Natural killer cell (primary cell): ENCODE results near the gene MPC2. TPM values are rescaled to one million over a fixed set of nuclear protein-coding genes. Genes with fewer than 3 reads are reported as not detected.

ENCODE experiments used
- ATAC-seq, 3 donors: fragments of 150-1000 bp in 2 of 3; fragments of 200-7000 bp in 1 of 3; cut with Tn5 transposase; 1 replicate in 1 of 3; 2 replicates in 2 of 3; pipeline ENCODE4 v1.10.0; 2021; ENCODE audit warnings: mild to moderate bottlenecking in 2 of 3, moderate library complexity in 2 of 3
- DNase-seq, 2 donors: peaks; one replicate each; pipeline versions ENCODE4 v3.0.0 to v3.0.0-alpha.2; 2013 to 2021; ENCODE audit warnings: mixed read lengths in 1 of 2
- H3K27ac ChIP-seq: one replicate; pipeline ENCODE4 v1.5.1; 2013; ENCODE audit warnings: mild to moderate bottlenecking, low read length
- H3K27me3 ChIP-seq: one replicate; pipeline ENCODE4 v1.6.1; 2013; ENCODE audit warnings: low read length; ENCODE audit not compliant: control insufficient read depth, insufficient read depth
- H3K36me3 ChIP-seq: one replicate; pipeline ENCODE4 v1.6.1; 2013; ENCODE audit warnings: low read length; ENCODE audit not compliant: control insufficient read depth, insufficient read depth
- H3K4me1 ChIP-seq: one replicate; pipeline ENCODE4 v1.6.1; 2013; ENCODE audit warnings: low read length; ENCODE audit not compliant: control insufficient read depth, insufficient read depth
- H3K4me3 ChIP-seq: one replicate; pipeline ENCODE4 v1.5.1; 2013; ENCODE audit warnings: low read length
- H3K9me3 ChIP-seq: one replicate; pipeline ENCODE4 v1.6.1; 2013; ENCODE audit warnings: low read length; ENCODE audit not compliant: control insufficient read depth, insufficient read depth
- H3K27ac Mint-ChIP-seq, 2 donors: one replicate each; pipeline ENCODE4 v1.8.0; 2022; ENCODE audit warnings: mild to moderate bottlenecking in 2 of 2, mixed read lengths in 2 of 2, moderate library complexity in 1 of 2
- H3K27me3 Mint-ChIP-seq, 2 donors: one replicate each; pipeline ENCODE4 v1.8.0; 2022; ENCODE audit warnings: low read depth in 2 of 2, mixed read lengths in 2 of 2
- H3K36me3 Mint-ChIP-seq: one replicate; pipeline ENCODE4 v1.8.0; 2022; ENCODE audit warnings: mixed read lengths
- H3K4me1 Mint-ChIP-seq, 2 donors: one replicate each; pipeline ENCODE4 v1.8.0; 2022; ENCODE audit warnings: mixed read lengths in 2 of 2
- H3K4me3 Mint-ChIP-seq: one replicate; pipeline ENCODE4 v1.8.0; 2022; ENCODE audit warnings: mild to moderate bottlenecking, moderate library complexity, mixed read lengths
- H3K9me3 Mint-ChIP-seq, 2 donors: one replicate each; pipeline ENCODE4 v1.8.0; 2022; ENCODE audit warnings: mixed read lengths in 2 of 2
- WGBS: methylation state at CpG from one replicate; pipeline ENCODE4 v1.1.7; 2013; ENCODE audit warnings: missing lambda C conversion rate; ENCODE audit not compliant: insufficient coverage; 5-methylcytosine and 5-hydroxymethylcytosine counted together
- intact Hi-C: fragments of 100-400 bp; cut with micrococcal nuclease; formaldehyde crosslinking; loops from one replicate; pipeline ENCODE4 v1.14.2; 2022
- total RNA-seq, 4 donors: library from RNA; stranded (reverse); fragments of 120-200 nt in 1 of 4; gene quantifications; one replicate each; pipeline versions ENCODE4 v1.2.3 to v1.2.4, GENCODE V29; 2013 to 2022
- TF ChIP-seq, protein P1 (sequence below): fragments of 200-600 bp; IDR thresholded peaks from one replicate; pipeline ENCODE4 v1.8.0; 2022; ENCODE audit warnings: antibody characterized with exemption

Gene MPC2
- total RNA-seq, 3 donors from 2014 or later (not counting 1 experiment from before 2014, with no cell fraction given) = 33.1 to 47.4 (median 34.9) TPM

- DNase-seq = no peak
- H3K4me3 ChIP-seq = no peak overlapping the region
- WGBS = 99% methylated on average over 3 of the region's 3 CpGs
- no peak overlapping the region for H3K27ac Mint-ChIP-seq
- TF ChIP-seq, protein P1, sequence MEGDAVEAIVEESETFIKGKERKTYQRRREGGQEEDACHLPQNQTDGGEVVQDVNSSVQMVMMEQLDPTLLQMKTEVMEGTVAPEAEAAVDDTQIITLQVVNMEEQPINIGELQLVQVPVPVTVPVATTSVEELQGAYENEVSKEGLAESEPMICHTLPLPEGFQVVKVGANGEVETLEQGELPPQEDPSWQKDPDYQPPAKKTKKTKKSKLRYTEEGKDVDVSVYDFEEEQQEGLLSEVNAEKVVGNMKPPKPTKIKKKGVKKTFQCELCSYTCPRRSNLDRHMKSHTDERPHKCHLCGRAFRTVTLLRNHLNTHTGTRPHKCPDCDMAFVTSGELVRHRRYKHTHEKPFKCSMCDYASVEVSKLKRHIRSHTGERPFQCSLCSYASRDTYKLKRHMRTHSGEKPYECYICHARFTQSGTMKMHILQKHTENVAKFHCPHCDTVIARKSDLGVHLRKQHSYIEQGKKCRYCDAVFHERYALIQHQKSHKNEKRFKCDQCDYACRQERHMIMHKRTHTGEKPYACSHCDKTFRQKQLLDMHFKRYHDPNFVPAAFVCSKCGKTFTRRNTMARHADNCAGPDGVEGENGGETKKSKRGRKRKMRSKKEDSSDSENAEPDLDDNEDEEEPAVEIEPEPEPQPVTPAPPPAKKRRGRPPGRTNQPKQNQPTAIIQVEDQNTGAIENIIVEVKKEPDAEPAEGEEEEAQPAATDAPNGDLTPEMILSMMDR = no peak
- H3K9me3 ChIP-seq = no peaks in the 10 kb centered on the region
- no peaks in the 10 kb centered on the region for H3K27me3 ChIP-seq
- no peaks in the 10 kb centered on the region for H3K36me3 Mint-ChIP-seq
- H3K4me3 Mint-ChIP-seq = no peak overlapping the region
- H3K27ac ChIP-seq = no peak overlapping the region
- H3K36me3 ChIP-seq = peaks cover 5% of the 10 kb centered on the region
- H3K27me3 Mint-ChIP-seq = no peaks in the 10 kb centered on the region
- no peaks in the 10 kb centered on the region for H3K4me1 ChIP-seq
- no peak for ATAC-seq
- intact Hi-C loops = no loop called here
- peaks cover 0 to 6% of the 10 kb centered on the region in 2 donors for H3K4me1 Mint-ChIP-seq
- H3K9me3 Mint-ChIP-seq = no peaks in the 10 kb centered on the region
Measured at GRCh38 chr1:167968569-167968968, 31.7 kb upstream of the MPC2 start.

DNA sequence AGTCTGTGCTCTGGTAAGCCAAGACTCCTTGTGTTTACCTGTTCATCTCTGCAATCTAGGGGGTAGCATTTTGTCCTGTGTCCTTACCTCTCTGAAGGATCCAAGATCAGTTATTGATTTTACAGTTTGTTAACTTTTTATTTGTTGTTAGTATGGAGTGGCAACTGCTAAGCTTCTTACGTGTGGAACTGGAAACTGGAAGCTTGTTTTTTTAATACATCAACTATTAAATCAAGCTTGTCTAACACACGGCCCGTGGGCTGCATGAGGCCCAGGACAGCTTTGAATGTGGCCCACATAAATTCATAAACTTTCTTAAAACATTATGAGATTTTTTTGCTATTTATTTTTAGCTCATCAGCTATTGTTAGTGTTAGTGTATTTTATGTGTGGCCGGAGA, 29.2 kb upstream of the MPC2 start:
- Histone ChIP-seq H3K4me1 (no peaks in the 10 kb centered on the region), H3K27ac (no peak overlapping the region), H3K4me3 (no peak overlapping the region), H3K27me3 (no peaks in the 10 kb centered on the region), H3K36me3 (peaks cover 3% of the 10 kb centered on the region), H3K9me3 (no peaks in the 10 kb centered on the region)
- Mint-ChIP-seq H3K4me3 (no peak overlapping the region), H3K36me3 (no peaks in the 10 kb centered on the region), H3K9me3 (no peaks in the 10 kb centered on the region), H3K27me3 (no peaks in the 10 kb centered on the region), H3K4me1 (peaks cover 10% of the 10 kb centered on the region in 2 donors), H3K27ac (no peak overlapping the region)
- WGBS = 95% methylated on average over 4 of the region's 4 CpGs
- ATAC-seq (no peak), DNase-seq (no peak)
- intact Hi-C loops = no loop called here
- TF ChIP-seq, protein P1 = no peak

DNA sequence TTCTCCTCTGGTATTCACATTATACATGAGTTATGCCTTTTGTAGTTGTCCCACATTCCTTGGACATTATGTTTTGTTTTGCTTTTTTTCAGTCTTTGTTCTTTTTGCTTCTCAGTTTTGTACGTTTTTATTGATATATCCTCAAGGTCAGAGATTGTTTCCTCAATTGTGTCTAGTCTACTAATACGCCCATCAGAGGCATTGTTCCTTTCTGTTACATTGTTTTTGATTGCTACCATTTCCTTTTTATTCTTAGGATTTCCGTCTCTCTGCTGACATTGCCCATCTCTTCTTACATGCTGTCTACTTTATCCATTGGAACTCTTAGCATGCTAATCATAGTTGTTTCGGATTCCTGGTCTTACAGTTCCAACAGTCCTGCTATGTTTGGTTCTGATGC, 27.8 kb upstream of the MPC2 start:
- H3K36me3 Mint-ChIP-seq = no peaks in the 10 kb centered on the region
- Histone ChIP-seq H3K27ac (no peak overlapping the region), H3K4me3 (no peak overlapping the region), H3K27me3 (no peaks in the 10 kb centered on the region), H3K4me1 (no peaks in the 10 kb centered on the region), H3K9me3 (no peaks in the 10 kb centered on the region), H3K36me3 (peaks cover 3% of the 10 kb centered on the region)
- intact Hi-C loops = no loop called here
- no peaks in the 10 kb centered on the region for H3K27me3 Mint-ChIP-seq
- TF ChIP-seq, protein P1 = no peak
- no peaks in the 10 kb centered on the region for H3K9me3 Mint-ChIP-seq
- H3K27ac Mint-ChIP-seq = no peak overlapping the region
- no peak overlapping the region for H3K4me3 Mint-ChIP-seq
- ATAC-seq (no peak), DNase-seq (no peak)
- peaks cover 10% of the 10 kb centered on the region in 2 donors for H3K4me1 Mint-ChIP-seq
- 97% methylated on average over 4 of the region's 4 CpGs for WGBS

GRCh38 chr1:167957710-167958109, 20.8 kb upstream of the MPC2 start:
- Mint-ChIP-seq H3K4me3 (no peak overlapping the region), H3K4me1 (peaks cover 11 to 16% of the 10 kb centered on the region in 2 donors)

More at GRCh38 chr1:167957710-167958109, 20.8 kb upstream of the MPC2 start:
- no peak overlapping the region for H3K27ac Mint-ChIP-seq
- peaks cover 8% of the 10 kb centered on the region for H3K36me3 Mint-ChIP-seq
- ATAC-seq = no peak
- DNase-seq = no peak
- Histone ChIP-seq H3K4me1 (no peaks in the 10 kb centered on the region), H3K36me3 (peaks cover 14% of the 10 kb centered on the region), H3K27ac (no peak overlapping the region), H3K4me3 (no peak overlapping the region), H3K27me3 (no peaks in the 10 kb centered on the region), H3K9me3 (no peaks in the 10 kb centered on the region)
- no peaks in the 10 kb centered on the region for H3K9me3 Mint-ChIP-seq
- no peaks in the 10 kb centered on the region for H3K27me3 Mint-ChIP-seq
- TF ChIP-seq, protein P1 = no peak
- intact Hi-C loops = no loop called here
